NCI-H2029 treated with DMSO at 0.1 percent for 48 hours (cell line): ENCODE results near the gene GRM5.
A peak's percentile ranks its signal among the peaks of the same experiment; 100 is the strongest.

Experiments
- DNase-seq: peaks from one replicate; lab custom pipeline; 2025; lab: John Stamatoyannopoulos, UW

Gene GRM5

DNA sequence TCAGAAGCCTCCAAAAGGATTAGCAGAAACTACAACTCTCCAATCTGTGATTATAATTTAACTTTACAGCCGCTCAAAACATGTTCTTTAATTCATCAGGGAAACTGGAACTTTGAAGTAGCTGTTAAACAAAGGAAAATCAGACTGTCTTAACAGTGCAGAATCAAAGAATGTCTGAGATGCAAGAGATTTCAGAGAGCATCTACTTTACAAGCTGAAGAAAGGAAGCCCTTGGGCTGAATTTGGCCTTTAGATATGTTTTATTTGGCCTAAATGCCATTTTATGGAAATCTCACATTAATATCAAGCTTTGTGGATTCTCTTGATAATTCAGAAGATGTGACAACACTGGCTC is 446.7 kb downstream of the GRM5 start:
- no peak for DNase-seq

DNA sequence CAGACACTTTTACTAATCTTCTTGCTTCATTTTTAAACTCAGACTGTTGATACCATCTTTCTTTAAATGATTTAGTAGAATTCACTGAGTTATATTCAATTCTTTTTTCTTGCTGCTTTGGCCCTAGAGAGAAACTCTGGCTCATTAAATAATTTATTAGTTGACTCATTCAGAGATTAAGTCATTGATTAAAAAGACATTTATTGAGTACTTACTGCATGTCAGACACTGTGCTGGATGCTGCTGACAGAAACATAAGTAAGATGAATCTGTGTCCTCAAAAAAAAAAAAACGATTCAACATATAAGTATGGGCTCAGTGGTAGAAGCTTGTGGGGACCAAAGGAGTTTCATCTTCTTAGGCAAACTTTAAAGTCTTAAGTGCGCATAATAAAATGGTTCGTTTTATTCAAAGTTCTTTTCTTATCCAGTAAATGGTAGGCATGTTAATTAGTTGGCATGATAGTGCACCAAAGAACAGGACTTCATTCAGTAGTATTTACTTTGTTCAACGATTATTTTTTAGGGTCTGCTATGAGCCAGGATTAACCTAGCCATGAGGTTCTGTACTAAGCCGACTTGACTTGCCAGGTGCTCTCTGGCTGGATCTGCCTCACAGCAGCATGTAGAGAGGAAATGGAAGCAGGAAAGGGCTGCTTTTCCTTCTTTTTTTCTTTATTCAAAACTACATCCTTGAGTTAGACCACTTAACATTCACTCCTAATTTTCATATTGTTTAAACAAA is 447.3 kb downstream of the GRM5 start:
- DNase-seq: no peak

DNA sequence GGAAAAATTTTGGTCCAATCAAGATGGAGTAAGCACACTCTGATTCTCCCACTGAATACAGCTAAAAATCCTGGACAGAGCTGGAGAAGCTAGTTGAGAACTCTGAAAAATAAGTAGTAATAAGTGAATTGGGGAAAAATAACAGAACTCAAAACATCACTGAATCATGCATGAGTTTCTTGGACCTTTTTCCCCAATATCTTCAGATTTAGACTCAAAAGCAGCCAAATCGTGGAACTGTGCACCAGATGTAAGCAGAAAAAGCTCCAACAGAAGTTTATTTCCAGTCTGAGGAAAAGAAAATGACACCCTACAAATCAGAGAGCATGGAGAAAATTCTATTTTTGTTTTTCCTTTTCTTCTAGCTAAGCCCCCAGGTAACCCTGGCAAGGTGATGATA is 448.6 kb downstream of the GRM5 start:
- no peak for DNase-seq

DNA sequence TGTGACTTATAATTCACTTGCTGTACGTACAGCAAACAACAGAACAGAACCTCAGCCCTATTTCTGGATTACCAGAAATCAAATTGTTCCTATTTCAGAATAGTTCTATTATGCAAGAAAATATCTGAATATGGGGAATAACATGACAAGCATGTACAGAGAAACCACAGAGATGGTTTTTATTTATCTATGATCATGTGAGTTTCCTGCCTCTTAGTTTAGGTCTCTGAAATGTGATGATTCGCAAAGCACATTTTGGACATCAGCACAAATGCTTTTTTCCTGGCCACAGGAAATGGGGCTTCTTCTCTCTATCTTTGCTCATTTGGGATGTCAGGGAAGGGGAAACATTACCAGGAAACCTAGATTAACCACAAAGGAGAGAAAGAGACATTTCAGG is 461.5 kb downstream of the GRM5 start:
- DNase-seq: no peak

DNA sequence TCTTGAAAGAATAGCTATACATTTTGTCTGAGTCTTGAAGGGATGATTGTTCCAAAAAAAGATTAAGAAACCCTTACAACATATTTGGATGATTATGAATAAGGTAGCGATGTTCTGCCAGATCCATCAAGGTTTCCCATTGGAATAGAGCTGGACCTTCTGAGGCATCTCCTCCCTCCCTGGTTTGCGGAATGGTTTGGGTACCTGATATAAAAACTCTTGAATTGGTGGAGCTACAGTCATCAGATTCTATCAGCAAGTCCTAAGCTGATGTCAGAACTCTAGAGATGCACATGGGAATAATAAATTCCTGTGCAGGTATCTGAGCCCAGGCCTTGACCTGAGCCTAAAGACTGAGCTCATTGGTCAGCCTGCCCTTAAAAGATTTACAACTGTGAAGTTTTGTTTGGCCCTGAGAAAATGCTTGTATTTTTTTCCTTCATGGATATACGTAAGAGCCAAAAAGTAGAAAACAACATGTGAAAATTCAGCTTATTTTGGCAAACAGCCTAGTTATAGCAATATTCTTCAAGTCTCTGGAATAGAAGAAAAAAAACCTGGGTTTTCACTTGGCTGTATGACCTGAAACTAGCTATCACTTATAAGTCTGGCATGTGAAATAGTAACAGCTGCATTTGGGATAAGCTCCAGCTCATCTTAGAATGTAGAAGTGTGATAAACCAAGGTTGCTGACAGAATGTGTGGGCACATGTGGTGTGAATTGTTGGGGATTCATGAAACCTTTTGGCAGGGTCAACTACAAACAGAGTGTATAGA is 462.5 kb downstream of the GRM5 start:
- DNase-seq: no peak

DNA sequence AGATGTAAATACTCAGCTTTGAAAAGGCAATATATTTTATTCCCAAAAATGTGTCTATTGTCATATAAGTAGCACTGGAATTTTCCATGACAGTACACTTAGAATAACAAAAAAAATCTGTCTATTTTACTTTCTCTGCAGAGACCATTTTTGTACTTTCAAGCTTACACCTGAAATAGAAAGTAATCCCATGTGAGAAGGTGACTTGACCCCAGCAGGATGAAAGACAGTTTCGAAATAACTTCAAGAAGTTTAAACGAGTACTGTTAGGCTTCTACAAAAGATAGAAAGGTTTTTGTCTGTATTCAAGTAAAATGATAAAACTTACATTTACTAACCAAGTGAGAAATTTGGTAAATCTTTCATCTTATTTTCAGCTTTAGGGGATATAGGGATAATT is 468.4 kb downstream of the GRM5 start:
- DNase-seq: no peak

DNA sequence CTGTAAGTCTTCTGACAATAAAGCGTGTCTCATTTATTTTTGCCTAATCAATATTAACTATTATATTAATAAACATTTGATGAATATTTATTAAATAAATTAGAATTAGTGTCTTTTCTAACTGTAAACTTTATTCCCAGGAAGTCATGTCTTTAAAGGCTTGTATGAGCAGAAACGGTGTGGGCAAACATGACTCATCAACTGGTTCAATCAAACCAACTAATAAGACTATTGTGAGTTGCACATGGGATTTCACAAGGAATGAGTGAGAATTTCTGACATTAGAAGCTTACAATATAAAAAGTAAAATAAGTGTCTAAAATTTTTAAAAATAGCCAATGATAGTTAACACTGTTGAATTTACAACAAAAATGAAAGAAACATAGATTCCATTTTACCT is 469.0 kb downstream of the GRM5 start:
- DNase-seq: no peak

DNA sequence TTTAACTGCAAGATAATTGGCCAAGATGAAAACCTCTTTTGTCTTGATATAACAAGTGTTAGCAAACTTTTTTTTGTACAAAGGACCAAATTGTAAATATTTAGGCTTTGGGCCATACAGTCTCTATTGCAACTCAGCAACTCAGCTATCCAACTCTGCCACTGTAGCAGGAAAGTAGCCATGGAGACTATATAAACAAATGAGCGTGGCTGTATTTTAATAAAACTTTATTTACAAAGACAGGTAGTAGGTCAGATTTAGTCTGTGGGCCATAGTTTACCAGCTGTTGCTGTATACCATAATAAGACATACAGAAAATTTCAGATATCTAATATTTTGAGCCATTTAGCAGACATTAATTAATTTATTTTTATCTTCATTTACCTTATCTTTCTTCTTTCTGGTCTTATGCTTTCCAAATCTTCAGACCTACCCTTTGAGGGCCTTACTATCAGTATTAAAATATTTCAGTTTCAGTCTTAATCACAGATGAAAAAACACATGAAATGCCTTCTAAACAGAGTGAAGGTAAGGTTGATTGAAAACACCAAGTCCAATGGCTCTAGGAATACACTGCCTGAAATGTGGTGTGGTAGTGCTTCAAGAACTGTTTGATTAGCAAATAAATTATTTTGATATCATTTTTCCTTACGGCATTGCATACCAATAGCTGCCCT is 471.4 kb downstream of the GRM5 start:
- no peak for DNase-seq

DNA sequence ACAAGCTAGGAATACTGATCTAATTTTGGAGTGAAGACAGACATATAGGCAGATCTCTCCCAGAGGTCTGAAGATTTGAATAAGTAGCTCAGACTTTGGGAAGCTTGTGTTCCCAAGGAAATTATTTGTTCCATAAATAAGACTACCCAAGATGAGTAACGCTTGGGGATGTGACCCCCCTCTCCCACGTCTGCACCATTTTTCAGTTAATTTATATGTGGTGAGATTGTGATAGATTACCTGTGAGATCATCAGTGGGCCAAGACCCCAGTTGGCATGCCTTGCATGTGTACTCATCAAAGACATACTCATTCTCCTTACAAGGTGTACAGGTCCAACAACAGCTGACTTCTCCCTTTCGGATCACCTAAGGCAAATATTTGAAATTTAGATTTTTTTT is 475.4 kb downstream of the GRM5 start:
- no peak for DNase-seq

DNA sequence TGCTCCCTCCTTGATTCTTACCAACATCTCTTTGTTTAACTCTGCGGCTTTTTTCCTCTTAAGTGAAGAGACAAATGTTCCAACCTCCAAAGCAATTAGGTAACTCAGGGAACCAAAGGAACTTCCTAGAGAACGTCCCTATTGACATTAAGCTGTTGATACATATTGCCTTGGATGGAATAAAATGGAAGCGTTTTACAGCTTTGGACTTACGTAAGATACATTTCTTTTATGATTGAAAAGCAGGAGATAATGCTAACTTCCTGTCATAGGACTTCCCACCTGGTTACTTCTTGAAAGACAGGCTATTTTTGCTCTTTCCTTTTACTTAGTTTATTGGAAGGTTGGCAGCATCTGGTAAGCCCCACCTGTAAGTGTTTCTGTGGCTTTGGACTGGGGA is 482.5 kb downstream of the GRM5 start:
- DNase-seq: no peak

DNA sequence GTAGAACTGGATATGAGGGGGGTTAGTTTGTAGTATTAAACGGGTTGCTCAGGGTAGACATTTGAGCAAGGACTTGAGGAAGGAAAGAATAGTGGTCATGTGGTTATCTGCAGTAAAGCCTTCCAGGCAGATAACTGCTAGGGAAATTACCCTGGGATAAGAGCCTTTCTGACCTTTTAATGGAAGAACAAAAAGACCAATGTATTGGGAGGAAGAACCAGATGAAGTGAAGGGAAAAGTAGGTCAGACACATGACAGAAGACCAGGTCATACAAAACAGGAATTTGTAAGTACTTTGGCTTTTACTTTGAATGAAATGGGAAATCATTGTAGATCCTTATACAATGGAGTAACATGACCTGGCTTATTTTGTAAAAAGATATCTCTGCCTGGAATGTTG is 486.3 kb downstream of the GRM5 start:
- no peak for DNase-seq

DNA sequence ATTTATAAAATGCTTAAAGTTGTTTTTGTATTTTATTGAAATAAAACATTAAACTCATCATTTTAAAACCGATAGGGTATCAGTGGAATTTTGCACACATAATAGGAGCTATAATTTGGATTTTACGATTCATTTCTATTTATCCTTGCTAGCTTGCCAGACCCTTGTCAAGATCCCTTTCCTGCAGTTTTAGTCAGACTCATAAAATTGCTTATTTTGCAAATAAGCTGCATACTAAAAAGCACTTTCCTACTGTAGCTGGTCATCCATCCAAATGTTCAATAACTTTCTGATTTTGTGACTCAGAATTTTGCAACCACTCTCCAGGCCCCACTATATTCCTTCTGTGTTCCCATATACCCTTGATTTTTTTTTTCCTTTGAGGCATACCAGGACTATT is 489.0 kb downstream of the GRM5 start:
- DNase-seq: no peak

DNA sequence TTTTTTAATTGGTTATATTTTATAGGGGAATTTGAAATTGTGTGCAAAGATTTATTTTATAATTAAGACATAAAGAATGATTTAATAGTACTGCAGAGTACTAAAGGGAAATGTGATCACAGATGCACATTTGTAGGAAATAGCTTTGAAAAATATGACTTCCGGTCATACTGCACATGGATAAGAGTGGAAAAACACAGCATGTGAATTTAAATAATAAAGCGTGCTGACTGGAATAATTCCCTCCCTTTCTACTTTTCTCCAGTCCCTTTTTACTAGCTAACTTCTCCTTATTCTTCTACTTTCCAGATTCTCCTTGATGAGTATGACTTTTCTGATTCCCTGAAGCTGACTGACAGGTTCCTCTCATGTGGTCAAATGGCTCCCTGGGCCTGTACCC is 489.9 kb downstream of the GRM5 start:
- no peak for DNase-seq

DNA sequence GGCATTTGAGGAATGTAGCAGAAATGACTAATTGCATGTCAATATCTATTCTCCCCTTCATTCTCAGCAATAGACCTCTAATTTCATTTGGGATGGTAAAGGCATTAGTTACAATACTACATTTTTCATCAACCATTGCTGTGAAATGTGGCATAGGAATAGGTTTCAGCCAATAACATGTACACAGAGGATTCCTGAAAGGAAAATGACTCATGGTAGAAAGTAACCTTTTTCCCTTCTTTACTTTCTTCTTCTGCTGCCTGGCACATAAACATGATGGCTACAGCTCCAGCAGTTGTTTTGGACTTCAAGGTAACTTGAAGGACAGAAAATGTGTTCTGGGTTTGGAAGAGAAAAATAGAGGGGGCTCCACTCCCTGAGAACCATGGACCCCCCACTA is 496.4 kb downstream of the GRM5 start:
- DNase-seq: no peak

DNA sequence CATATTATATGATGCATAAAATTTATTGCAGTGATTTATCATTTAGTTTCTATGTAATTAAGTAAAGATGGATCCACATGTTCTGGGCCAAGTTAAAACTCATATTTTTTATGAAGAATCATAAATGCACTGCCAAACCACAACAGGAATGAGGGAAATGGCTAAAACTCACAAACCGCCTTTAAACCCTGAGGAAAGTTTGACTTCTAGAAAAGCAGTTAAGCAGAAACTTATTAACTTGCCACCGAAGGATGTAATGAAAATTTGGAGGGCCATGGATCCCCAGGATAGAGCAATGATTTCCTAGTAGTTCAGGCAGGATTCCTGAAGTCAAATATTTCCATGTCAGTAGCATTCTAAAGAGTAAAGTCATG is 510.0 kb downstream of the GRM5 start:
- DNase-seq: no peak

DNA sequence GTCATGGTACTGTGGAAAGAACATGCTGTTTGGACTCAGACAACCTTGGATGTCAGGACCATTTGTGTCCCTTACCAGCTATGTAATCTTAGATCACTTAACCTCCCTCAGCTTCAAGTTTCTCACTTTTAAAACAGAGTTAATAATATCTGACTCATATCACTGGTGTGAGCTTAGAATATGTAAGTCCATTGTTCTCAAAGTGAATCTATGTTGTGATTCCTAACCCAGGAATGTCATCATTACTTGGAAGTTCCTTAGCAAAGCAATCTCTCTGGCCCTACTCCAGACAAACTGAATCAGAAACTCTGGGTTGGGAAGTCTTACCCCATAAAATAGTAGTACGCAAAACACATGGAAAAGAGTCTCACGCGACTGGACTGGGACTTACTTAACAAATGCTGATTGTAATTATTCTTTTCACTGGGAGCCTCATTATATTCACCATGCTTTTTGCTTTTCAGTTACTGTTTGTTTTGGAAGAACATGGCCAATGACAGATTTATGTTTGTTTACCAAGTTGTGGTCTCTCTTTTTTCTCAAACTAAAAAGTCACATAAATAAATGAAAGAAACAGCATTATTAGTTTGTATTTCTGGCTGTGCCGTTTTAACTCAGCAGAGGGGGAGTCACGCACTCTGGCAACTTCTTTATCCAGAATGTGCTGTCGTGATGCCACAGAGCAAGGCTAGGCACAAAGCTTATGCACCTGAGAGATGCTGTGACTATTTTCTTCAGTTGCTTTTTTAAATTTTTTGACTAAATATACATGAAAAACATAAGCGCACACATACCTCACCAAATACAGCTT is 510.6 kb downstream of the GRM5 start:
- no peak for DNase-seq

DNA sequence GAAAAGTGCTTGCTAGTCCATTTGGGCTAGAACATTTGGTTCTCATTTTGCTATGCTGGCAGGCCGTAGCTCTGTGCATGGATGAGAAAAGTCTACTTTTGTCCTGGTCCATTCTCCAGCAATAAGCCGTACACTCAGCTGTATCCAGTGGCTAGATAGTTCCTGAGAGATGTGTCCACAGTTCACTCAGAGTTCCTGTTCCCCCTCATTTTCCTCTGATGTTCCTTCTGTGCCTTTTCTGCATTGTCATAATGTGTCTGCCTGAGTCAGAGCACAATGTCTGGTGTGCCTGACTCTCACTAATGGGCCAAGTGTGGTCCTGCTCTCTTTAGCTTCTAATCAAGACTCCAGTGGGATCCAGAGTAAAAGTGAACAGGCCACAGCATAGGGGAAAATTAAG is 512.6 kb downstream of the GRM5 start:
- DNase-seq: no peak

DNA sequence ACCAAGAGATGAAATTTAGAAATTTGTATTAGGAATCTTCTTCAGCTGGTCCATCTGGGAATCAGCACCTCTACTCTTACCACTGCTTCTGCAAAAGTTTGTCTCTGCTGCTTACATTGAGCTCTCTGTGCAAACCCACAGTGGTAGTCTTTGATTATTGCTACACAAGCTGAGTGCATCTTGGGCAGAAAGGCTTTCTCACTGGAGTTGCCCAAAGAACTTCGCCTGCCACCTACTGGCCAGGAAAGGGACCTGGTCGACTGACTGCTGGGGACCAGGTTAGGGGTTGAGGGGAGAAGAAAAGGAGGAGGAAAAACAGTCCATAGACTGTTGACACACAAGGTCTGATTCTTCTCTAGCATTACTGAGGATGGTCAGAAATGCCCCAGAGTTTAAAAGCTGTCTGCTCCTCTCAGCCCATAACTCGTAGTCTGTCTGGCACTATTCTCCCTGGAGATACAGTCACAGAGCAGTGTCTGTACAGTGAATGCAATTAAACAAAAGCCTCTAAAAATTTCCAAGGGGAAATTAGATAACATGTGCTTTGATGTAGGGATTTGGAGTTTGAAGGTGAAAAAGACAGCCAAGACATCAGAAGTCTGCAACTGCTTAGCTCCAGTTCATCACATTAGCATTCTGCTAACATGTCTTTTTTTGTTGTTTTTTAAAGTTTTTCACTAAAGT is 513.3 kb downstream of the GRM5 start:
- peak; percentile 1 for DNase-seq

DNA sequence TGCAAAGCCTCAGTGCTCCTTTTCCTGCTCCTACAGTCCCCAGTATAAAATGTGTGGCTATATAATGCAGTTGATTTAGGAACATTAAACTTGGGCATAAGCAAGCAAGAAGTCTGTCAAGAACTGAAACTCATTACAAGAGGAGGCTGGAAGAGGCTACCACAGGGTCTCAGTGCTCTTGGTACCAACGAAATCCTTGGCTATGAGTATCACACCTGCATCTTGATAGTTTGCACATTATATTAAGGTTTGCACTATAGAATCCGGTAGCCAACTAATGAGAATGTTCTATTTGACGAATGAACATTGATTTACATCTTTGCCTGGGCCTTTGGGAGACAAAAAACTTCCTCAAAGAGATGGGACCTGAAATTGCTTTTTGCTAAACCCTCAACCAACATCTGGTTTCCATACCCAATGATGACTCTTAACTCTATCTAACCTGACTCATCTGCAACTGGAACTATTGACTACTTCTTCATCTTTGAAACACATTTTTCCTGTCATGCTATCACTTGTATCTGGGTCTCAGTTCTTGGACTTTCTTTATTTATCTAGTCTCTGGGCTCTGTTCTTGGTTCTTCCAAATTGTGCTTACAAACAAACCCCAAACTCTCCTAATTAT is 521.0 kb downstream of the GRM5 start:
- no peak for DNase-seq

DNA sequence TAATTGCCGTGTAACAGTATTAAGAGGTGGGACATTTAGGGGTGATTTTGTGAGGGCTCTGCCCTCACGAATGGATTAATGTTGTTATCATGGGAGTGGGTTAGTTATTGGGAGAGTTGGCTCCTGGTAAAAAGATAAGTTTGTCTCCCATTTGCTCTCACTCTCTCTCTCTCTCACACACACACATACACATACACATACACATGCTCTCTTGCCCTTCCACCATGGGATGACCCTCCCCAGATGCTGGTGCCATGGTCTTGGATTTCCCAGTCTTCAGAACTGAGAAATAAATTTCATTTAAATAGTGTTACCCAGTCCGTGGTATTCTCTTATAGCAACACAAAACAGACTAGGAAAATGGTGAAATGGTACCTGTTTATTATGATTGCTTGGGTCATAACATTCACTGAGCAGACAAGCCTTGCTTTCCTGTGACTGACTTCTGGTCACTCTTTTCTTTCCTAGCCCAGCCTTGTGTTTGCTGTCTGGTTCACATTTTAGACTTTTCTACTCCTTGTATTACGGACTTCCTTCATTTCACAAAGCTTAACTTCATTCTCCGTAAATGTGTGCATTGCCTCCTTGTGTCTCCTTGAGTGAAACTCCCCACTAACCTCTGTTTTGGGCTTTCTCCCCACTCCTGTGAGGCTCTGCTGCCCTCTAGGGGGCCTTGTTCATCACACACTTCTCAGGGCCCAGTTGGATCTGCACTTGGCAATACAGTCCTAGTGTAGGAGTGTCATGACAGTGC is 521.7 kb downstream of the GRM5 start:
- DNase-seq: peak; percentile 55

DNA sequence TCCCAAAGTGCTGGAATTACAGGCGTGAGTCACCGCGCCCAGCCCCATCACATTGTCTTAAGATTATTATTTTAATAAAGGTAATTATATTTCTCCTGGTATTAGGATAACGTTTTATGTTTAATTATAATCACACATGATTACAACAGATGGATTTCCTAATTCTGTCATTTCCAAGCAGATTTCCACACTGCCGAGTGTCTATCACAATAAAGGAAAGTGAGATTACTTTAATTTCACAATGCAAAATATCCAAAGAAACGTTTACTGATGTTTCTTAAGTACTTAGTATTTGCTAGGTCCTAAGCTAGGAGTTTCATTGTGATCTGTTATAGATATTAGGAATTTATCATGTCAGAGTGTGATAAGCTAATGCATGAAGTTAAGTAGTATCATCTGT is 524.8 kb downstream of the GRM5 start:
- DNase-seq: no peak
